Fibroblast of lung (primary cell): Measurements from ENCODE around the gene FMNL2. TPM values are rescaled to one million over a fixed set of nuclear protein-coding genes. Genes with fewer than 3 reads are reported as not detected.
A peak's percentile ranks its signal among the peaks of the same experiment; 100 is the strongest.

Experiments
- DNase-seq, 2 donors: peaks; one replicate each; pipeline versions ENCODE4 v3.0.0 to v3.0.0-alpha.2; 2010; ENCODE audit warnings: low read depth in 2 of 2
- H2AFZ ChIP-seq: 2 replicates; pipeline ENCODE4 v1.5.1; 2012; ENCODE audit warnings: low read length, control low read depth, inconsistent platforms
- H3K27ac ChIP-seq: 2 replicates; pipeline ENCODE4 v1.5.1; 2011; ENCODE audit warnings: low read length, control low read depth; ENCODE audit not compliant: insufficient read depth
- H3K27me3 ChIP-seq: 2 replicates; pipeline ENCODE4 v1.5.1; 2011; ENCODE audit warnings: mild to moderate bottlenecking, low read length; ENCODE audit not compliant: control insufficient read depth, insufficient read depth
- H3K36me3 ChIP-seq: 2 replicates; pipeline ENCODE4 v1.5.1; 2011; ENCODE audit warnings: low read length; ENCODE audit not compliant: control insufficient read depth, insufficient read depth
- H3K4me1 ChIP-seq: 2 replicates; pipeline ENCODE4 v1.5.1; 2011; ENCODE audit warnings: low read length; ENCODE audit not compliant: control insufficient read depth, insufficient read depth; ENCODE audit errors: extremely low read depth
- H3K4me2 ChIP-seq: 2 replicates; pipeline ENCODE4 v1.5.1; 2011; ENCODE audit warnings: low read length, control low read depth; ENCODE audit not compliant: insufficient read depth; ENCODE audit errors: extremely low read depth
- H3K4me3 ChIP-seq, 4 experiments: fragments of 200-600 bp in 1 of 4; sonication (generic) in 1 of 4; replicated peaks in 1 of 4; 2 replicates each; pipeline ENCODE4 v1.5.1; 2011 to 2016; ENCODE audit warnings: low read length in 4 of 4, low read depth in 3 of 4, mild to moderate bottlenecking in 3 of 4, control low read depth in 2 of 4, inconsistent platforms in 1 of 4, mixed read lengths in 1 of 4; ENCODE audit not compliant: insufficient read depth in 1 of 4; ENCODE audit errors: control extremely low read depth in 1 of 4
- H3K79me2 ChIP-seq: 2 replicates; pipeline ENCODE4 v1.5.1; 2012; ENCODE audit warnings: mild to moderate bottlenecking, low read length, inconsistent platforms; ENCODE audit not compliant: control insufficient read depth, insufficient read depth
- H3K9ac ChIP-seq: 2 replicates; pipeline ENCODE4 v1.5.1; 2011; ENCODE audit warnings: mild to moderate bottlenecking, low read length, control low read depth; ENCODE audit not compliant: insufficient read depth
- H3K9me3 ChIP-seq: 2 replicates; pipeline ENCODE4 v1.5.1; 2012; ENCODE audit warnings: low read depth, low read length; ENCODE audit not compliant: control insufficient read depth, insufficient read depth
- H4K20me1 ChIP-seq: 2 replicates; pipeline ENCODE4 v1.5.1; 2011; ENCODE audit warnings: low read length; ENCODE audit not compliant: control insufficient read depth, insufficient read depth; ENCODE audit errors: extremely low read depth
- EZH2 ChIP-seq: IDR thresholded peaks from 2 replicates; pipeline ENCODE4 v1.5.1; 2012; ENCODE audit warnings: low read length, control low read depth, mild to moderate bottlenecking; ENCODE audit errors: missing control alignments
- polyA plus RNA-seq, 2 donors: library from polyadenylated mRNA; depleted of rRNA in 1 of 2; stranded (reverse) in 1 of 2; unstranded in 1 of 2; fragments of >200 nt; gene quantifications; 2 replicates each; pipeline ENCODE4 v1.2.1, GENCODE V29; 2011 to 2012; ENCODE audit warnings: missing spikeins in 1 of 2
- total RNA-seq: library from RNA; depleted of rRNA; stranded (reverse); fragments of >200 nt; gene quantifications from 2 replicates; pipeline ENCODE4 v1.2.1, GENCODE V29; 2014
- TF ChIP-seq, protein P1 (sequence below), 2 donors: IDR thresholded peaks in 1 of 2; conservative IDR thresholded peaks in 1 of 2; 1 replicate in 1 of 2; 2 replicates in 1 of 2; pipeline ENCODE4 v1.5.1; 2011 to 2012; ENCODE audit warnings: low read length in 2 of 2, control low read depth in 1 of 2, inconsistent platforms in 1 of 2, low read depth in 1 of 2, mild to moderate bottlenecking in 1 of 2

The FMNL2 gene
- total and polyA plus RNA-seq, 2 donors (not counting 1 experiment from before 2014, with no cell fraction given), result 12.0 to 30.2 TPM

- H4K20me1 ChIP-seq, result no peaks in the 10 kb centered on the region
- no peak overlapping the region for H3K4me2 ChIP-seq
- H3K9ac ChIP-seq, result no peak overlapping the region
- no peak overlapping the region for H2AFZ ChIP-seq
- no peak overlapping the region for H3K4me3 ChIP-seq
- no peak for DNase-seq
- no peak overlapping the region for H3K27ac ChIP-seq
- no peaks in the 10 kb centered on the region for H3K79me2 ChIP-seq
- H3K36me3 ChIP-seq, result no peaks in the 10 kb centered on the region
- H3K4me1 ChIP-seq, result peaks cover 3% of the 10 kb centered on the region
- H3K27me3 ChIP-seq, result no peaks in the 10 kb centered on the region
- no peak for TF ChIP-seq EZH2
- no peaks in the 10 kb centered on the region for H3K9me3 ChIP-seq
Observed at GRCh38 chr2:152553518-152553917, 218.5 kb downstream of the FMNL2 start.

- no peaks in the 10 kb centered on the region for H4K20me1 ChIP-seq
- H3K79me2 ChIP-seq, result no peaks in the 10 kb centered on the region
- DNase-seq, result peak in 1 of 2 donors; percentile 51
- H3K4me2 ChIP-seq, result no peak overlapping the region
- no peak overlapping the region for H3K27ac ChIP-seq
- H3K9ac ChIP-seq, result no peak overlapping the region
- no peak for TF ChIP-seq EZH2
- TF ChIP-seq, protein P1, sequence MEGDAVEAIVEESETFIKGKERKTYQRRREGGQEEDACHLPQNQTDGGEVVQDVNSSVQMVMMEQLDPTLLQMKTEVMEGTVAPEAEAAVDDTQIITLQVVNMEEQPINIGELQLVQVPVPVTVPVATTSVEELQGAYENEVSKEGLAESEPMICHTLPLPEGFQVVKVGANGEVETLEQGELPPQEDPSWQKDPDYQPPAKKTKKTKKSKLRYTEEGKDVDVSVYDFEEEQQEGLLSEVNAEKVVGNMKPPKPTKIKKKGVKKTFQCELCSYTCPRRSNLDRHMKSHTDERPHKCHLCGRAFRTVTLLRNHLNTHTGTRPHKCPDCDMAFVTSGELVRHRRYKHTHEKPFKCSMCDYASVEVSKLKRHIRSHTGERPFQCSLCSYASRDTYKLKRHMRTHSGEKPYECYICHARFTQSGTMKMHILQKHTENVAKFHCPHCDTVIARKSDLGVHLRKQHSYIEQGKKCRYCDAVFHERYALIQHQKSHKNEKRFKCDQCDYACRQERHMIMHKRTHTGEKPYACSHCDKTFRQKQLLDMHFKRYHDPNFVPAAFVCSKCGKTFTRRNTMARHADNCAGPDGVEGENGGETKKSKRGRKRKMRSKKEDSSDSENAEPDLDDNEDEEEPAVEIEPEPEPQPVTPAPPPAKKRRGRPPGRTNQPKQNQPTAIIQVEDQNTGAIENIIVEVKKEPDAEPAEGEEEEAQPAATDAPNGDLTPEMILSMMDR (conservative IDR thresholded peaks at IDR 0.05 in 1 of 2, IDR thresholded peaks at IDR 0.05 in 1 of 2; ENCODE audit: low read depth in 1 of 2, low read length in 2 of 2), result peak; percentile 34 to 62
- H3K27me3 ChIP-seq, result no peaks in the 10 kb centered on the region
- H3K9me3 ChIP-seq, result no peaks in the 10 kb centered on the region
- no peak overlapping the region for H2AFZ ChIP-seq
- peaks cover 12% of the 10 kb centered on the region for H3K4me1 ChIP-seq
- no peak overlapping the region for H3K4me3 ChIP-seq
- no peaks in the 10 kb centered on the region for H3K36me3 ChIP-seq
Observed at GRCh38 chr2:152555048-152555447, 220.1 kb downstream of the FMNL2 start.

- no peaks in the 10 kb centered on the region for H3K79me2 ChIP-seq
- no peaks in the 10 kb centered on the region for H3K36me3 ChIP-seq
- H2AFZ ChIP-seq, result no peak overlapping the region
Observed at GRCh38 chr2:152556506-152556905, 221.5 kb downstream of the FMNL2 start.

DNA sequence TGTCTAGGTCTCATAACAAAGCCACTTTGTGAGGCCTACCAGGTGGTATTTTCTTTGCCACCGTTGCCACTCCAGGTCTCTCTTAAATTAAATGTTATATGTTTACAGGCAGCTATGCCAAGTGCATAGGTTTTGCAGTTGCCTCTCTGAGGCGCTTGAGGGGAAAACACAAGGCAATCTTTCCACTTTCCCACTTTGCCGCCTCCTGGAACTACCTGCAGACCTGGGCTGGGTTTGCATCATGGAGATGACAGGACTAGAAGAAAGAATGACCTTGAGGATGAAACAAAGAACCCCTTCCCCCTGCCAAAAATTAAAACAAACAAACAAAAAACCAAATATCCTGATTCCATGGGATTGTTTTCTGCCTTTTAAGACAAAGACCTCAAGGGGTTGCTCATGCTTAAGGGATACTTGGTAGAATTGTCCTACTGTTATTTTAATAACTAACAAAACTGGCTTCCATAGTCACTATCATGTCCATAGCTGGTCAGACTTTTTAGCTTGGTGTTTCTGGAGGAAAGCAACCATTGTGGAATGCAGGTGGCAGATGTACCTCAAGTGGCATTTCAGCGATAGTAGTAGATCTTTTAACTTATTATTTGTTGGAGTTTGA lies 222.4 kb downstream of the FMNL2 start:
- no peak for TF ChIP-seq EZH2
- H2AFZ ChIP-seq, result no peak overlapping the region
- H3K79me2 ChIP-seq, result no peaks in the 10 kb centered on the region
- H3K4me2 ChIP-seq, result no peak overlapping the region
- no peak for DNase-seq
- H3K9me3 ChIP-seq, result no peaks in the 10 kb centered on the region
- H4K20me1 ChIP-seq, result no peaks in the 10 kb centered on the region
- no peak overlapping the region for H3K9ac ChIP-seq
- no peak overlapping the region for H3K27ac ChIP-seq
- peaks cover 17% of the 10 kb centered on the region for H3K4me1 ChIP-seq
- H3K36me3 ChIP-seq, result no peaks in the 10 kb centered on the region
- H3K27me3 ChIP-seq, result no peaks in the 10 kb centered on the region
- H3K4me3 ChIP-seq, result no peak overlapping the region

More at GRCh38 chr2:152556506-152556905, 221.5 kb downstream of the FMNL2 start:
- Histone ChIP-seq H3K27me3 (no peaks in the 10 kb centered on the region), H3K9me3 (no peaks in the 10 kb centered on the region), H3K4me3 (no peak overlapping the region), H3K27ac (no peak overlapping the region), H3K4me2 (no peak overlapping the region), H3K9ac (no peak overlapping the region), H3K4me1 (peaks cover 17% of the 10 kb centered on the region), H4K20me1 (no peaks in the 10 kb centered on the region)
- DNase-seq, result no peak
- TF ChIP-seq EZH2, result no peak
